Activated B cell treated with CpG ODN at 0.5 μM for 24 hours (primary cell): ENCODE measurements around the gene NUAK2. TPM values are rescaled to one million over a fixed set of nuclear protein-coding genes. Genes with fewer than 3 reads are reported as not detected.

Experiments used
- ATAC-seq: fragments of 200-7000 bp; cut with Tn5 transposase; one replicate; pipeline ENCODE4 v1.10.0; 2021; ENCODE audit warnings: low read depth, mild to moderate bottlenecking, moderate library complexity
- CTCF ChIA-PET: fragments of 350-600 bp; sonication (Branson Sonifier 250); formaldehyde crosslinking; loops from one replicate; lab custom pipeline; 2021; ENCODE audit warnings: antibody characterized with exemption; lab: Charles Lee
- POLR2A ChIA-PET: fragments of 350-600 bp; sonication (Branson Sonifier 250); formaldehyde crosslinking; loops from one replicate; lab custom pipeline; 2021; ENCODE audit warnings: antibody characterized with exemption; lab: Charles Lee
- DNase-seq: peaks from one replicate; pipeline ENCODE4 v3.0.0; 2022
- H3K27ac Mint-ChIP-seq: one replicate; pipeline ENCODE4 v1.8.0; 2020; ENCODE audit warnings: mixed read lengths
- H3K27me3 Mint-ChIP-seq: one replicate; pipeline ENCODE4 v1.8.0; 2021; ENCODE audit warnings: mixed read lengths
- H3K36me3 Mint-ChIP-seq: one replicate; pipeline ENCODE4 v1.8.0; 2021; ENCODE audit warnings: low read depth, mixed read lengths
- H3K4me1 Mint-ChIP-seq: one replicate; pipeline ENCODE4 v1.8.0; 2021; ENCODE audit warnings: mixed read lengths
- H3K4me3 Mint-ChIP-seq: one replicate; pipeline ENCODE4 v1.8.0; 2020; ENCODE audit warnings: mild to moderate bottlenecking, mixed read lengths
- H3K9me3 Mint-ChIP-seq: one replicate; pipeline ENCODE4 v1.8.0; 2020; ENCODE audit warnings: mixed read lengths
- intact Hi-C: fragments of 100-400 bp; cut with micrococcal nuclease; formaldehyde crosslinking; loops from one replicate; pipeline ENCODE4 v1.15.1; 2024
- total RNA-seq: library from RNA; stranded (reverse); gene quantifications from 2 replicates; pipeline ENCODE4 v1.2.3, GENCODE V29; 2022
- TF ChIP-seq, protein P1 (sequence below): fragments of 200-600 bp; IDR thresholded peaks from one replicate; pipeline ENCODE4 v1.8.0; 2022; ENCODE audit warnings: antibody characterized with exemption, mild to moderate bottlenecking

NUAK2 gene
- total RNA-seq, 1 donor from 2014 or later, result 26.2 TPM

DNA sequence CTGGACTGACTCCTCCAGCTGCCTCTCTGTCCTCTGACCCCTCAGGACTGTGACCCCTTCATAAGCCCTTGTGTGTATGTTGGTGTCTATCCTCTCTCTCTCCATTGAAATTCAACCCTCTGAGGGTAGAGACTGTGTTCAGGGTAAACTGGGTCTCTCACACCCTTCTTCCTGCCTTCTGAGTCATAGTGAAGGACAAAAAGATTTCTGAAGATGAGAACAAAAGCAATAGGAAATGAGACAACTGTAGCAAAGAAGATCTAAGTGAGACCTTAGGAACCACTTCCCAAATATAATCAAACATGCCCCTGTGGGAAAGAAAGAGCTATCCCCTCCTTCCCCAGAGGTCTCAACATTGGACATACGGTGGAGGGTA is 16.9 kb downstream of the NUAK2 start:
- intact Hi-C loops, result no loop called here
- peaks cover 60% of the 10 kb centered on the region for H3K4me1 Mint-ChIP-seq
- no peaks in the 10 kb centered on the region for H3K27me3 Mint-ChIP-seq
- DNase-seq (no peak), ATAC-seq (no peak)
- H3K9me3 Mint-ChIP-seq, result no peaks in the 10 kb centered on the region
- ChIA-PET POLR2A (interaction anchor here (24.9 to 35.7 kb wide), 2 partner anchors 11 to 17 kb away, joined by 1622 read pairs; partner anchors contain the start of gene NUAK2), CTCF (interaction anchor here (1.0 kb wide), 1 partner anchor 9 kb away, joined by 4 read pairs; no protein-coding TSS in a partner anchor)
- peak overlapping the region; percentile 72 for H3K27ac Mint-ChIP-seq
- peaks cover 78% of the 10 kb centered on the region for H3K36me3 Mint-ChIP-seq
- H3K4me3 Mint-ChIP-seq, result no peak overlapping the region
- TF ChIP-seq, protein P1, sequence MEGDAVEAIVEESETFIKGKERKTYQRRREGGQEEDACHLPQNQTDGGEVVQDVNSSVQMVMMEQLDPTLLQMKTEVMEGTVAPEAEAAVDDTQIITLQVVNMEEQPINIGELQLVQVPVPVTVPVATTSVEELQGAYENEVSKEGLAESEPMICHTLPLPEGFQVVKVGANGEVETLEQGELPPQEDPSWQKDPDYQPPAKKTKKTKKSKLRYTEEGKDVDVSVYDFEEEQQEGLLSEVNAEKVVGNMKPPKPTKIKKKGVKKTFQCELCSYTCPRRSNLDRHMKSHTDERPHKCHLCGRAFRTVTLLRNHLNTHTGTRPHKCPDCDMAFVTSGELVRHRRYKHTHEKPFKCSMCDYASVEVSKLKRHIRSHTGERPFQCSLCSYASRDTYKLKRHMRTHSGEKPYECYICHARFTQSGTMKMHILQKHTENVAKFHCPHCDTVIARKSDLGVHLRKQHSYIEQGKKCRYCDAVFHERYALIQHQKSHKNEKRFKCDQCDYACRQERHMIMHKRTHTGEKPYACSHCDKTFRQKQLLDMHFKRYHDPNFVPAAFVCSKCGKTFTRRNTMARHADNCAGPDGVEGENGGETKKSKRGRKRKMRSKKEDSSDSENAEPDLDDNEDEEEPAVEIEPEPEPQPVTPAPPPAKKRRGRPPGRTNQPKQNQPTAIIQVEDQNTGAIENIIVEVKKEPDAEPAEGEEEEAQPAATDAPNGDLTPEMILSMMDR, result no peak

DNA sequence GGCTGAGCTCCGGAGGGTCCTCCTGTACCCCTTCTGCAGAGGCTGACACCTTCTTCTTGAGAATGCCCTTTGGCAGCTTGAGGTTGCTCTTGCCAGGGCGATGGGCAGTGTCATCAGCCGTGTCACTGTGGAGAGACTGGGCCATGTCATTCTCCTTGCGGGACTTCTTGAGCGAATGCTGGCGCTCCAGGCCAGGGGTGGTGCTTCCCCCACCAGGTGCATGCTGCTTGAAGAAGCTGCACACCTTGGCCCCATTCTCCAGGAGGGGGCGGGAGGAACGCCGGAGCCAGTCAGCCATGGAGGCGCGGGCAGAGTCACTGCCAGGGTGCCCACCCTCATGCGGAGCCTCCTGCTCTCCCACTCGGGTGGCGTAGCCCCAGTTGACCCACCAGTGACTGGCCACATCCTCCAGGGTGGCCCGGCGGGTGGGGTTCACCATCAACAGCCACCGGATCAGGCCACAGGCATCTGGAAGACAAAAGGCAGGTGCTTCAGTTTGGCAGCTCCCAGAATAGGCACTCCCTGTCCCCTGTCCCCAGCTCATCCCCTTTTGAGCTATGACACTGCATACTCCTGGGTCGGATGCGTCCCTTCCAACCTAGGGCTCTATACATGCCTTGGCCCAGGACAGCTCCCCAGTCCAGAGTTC is 17.4 kb downstream of the NUAK2 start:
- Mint-ChIP-seq H3K4me1 (peaks cover 59% of the 10 kb centered on the region), H3K27ac (peak overlapping the region; percentile 72), H3K27me3 (no peaks in the 10 kb centered on the region), H3K36me3 (peaks cover 73% of the 10 kb centered on the region), H3K4me3 (no peak overlapping the region), H3K9me3 (no peaks in the 10 kb centered on the region)
- no peak for DNase-seq
- TF ChIP-seq, protein P1, result no peak
- intact Hi-C loops, result no loop called here
- CTCF ChIA-PET, result interaction anchor here (0.8 to 1.1 kb wide), 4 partner anchors 8 to 31 kb away, joined by 3 to 7 read pairs (median 4); no protein-coding TSS in a partner anchor
- POLR2A ChIA-PET, result interaction anchor here (0.5 to 35.7 kb wide), 4 partner anchors 11 to 1979 kb away, joined by 5 to 1622 read pairs (median 818); partner anchors contain the start of gene NUAK2
- ATAC-seq, result no peak

DNA sequence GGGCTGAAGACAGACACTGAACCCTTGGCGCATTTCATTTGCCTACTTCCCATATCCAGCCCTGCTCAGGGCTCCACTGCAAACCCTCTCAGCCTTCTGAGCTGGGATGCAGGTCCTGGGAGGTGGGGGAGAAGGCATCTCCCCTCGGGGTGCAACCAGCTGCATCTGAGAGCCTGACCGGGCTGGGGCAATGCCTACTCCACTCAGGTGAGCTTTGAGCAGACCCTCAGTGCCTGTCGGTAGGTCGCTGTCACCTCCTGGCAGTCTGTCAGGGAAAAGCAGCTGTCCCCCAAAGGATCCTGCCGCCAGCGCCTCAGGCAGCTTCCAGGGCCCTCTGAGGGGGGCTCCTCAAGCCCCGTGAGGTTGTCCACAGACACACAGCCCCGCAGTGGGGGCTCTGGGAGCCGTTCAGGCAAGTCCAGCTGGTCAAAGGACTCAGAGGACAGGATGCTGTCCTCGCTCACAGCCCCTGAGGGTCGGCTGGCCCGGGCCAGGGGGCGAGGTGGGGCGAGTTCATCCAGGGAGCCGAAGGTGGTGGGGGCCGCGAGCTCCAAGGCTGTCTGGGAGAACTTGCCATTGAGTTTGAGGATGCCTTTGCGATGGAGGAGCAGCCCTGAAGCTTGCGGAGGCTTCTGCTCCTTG is 18.2 kb downstream of the NUAK2 start:
- intact Hi-C loops, result no loop called here
- Mint-ChIP-seq H3K27me3 (no peaks in the 10 kb centered on the region), H3K27ac (no peak overlapping the region), H3K4me3 (no peak overlapping the region), H3K9me3 (no peaks in the 10 kb centered on the region), H3K36me3 (peaks cover 65% of the 10 kb centered on the region), H3K4me1 (peaks cover 62% of the 10 kb centered on the region)
- no peak for ATAC-seq
- TF ChIP-seq, protein P1, result no peak
- DNase-seq, result no peak
- POLR2A ChIA-PET, result interaction anchor here (0.5 to 35.7 kb wide), 4 partner anchors 12 to 1978 kb away, joined by 5 to 1622 read pairs (median 818); partner anchors contain the start of gene NUAK2
- CTCF ChIA-PET, result interaction anchor here (0.8 to 1.1 kb wide), 3 partner anchors 14 to 30 kb away, joined by 3 to 7 read pairs (median 4); no protein-coding TSS in a partner anchor

DNA sequence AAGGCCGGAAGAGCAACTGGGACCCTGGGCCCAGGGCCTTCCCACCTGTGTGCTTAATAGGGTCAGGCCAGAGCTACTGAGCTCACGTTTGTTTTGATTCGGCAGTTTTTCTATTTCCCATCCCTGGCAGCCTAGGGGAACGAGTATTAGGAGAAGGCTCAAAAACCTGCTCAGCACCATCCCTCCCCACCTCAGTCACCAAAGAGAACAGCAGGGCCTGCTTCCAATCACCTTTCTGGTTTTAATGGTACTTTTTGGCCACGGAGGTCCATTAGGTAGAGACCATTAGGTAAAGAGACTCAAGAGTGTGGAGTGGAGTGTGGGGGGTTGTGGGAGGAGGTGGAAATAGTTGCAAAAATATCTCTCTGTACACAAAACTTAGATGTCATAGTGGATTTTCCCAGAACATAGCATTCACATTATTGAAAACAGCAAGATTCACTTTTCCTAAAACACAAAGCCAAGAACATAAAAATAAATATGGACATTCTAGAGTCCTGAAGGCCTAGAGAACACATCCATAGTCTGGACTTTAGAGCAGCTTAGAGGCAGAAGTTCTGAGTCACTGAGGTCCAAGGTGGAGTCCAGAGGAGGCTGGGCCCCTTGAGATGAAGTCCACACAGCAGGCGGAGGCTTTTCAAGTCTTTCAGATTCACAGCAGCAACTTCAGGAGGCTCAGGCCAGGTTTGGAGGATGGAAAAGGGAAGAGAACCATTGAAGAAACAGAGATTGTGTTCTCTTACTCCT is 19.5 kb downstream of the NUAK2 start:
- no peaks in the 10 kb centered on the region for H3K27me3 Mint-ChIP-seq
- intact Hi-C loops, result loop anchor here (1.0 kb wide), 1 partner anchor 9 kb away; no protein-coding TSS in a partner anchor
- ChIA-PET CTCF (interaction anchor here (0.7 to 2.9 kb wide), 3 partner anchors 17 to 52 kb away, joined by 3 to 18 read pairs (median 4); no protein-coding TSS in a partner anchor), POLR2A (interaction anchor here (3.2 to 35.7 kb wide), 2 partner anchors 13 to 16 kb away, joined by 43 to 1622 read pairs; partner anchors contain the start of gene NUAK2)
- no peaks in the 10 kb centered on the region for H3K9me3 Mint-ChIP-seq
- H3K4me1 Mint-ChIP-seq, result peaks cover 66% of the 10 kb centered on the region
- TF ChIP-seq, protein P1, result no peak
- ATAC-seq (no peak), DNase-seq (no peak)
- peak overlapping the region; percentile 70 for H3K27ac Mint-ChIP-seq
- H3K4me3 Mint-ChIP-seq, result peak overlapping the region; percentile 15
- H3K36me3 Mint-ChIP-seq, result peaks cover 51% of the 10 kb centered on the region
